HEK293 (cell line): ENCODE measurements around the gene FUOM.

Experiments
- CTCF ChIA-PET: fragments of 350-600 bp; formaldehyde crosslinking; extraction: SDS; loops from one replicate; lab custom pipeline; 2021; ENCODE audit warnings: antibody characterized with exemption; lab: Yijun Ruan, JAX
- POLR2A ChIA-PET: fragments of 300-600 bp; formaldehyde crosslinking; extraction: SDS; loops from one replicate; lab custom pipeline; 2020; ENCODE audit warnings: antibody characterized with exemption, inconsistent platforms; lab: Yijun Ruan, JAX
- H3K27ac ChIP-seq: fragments of 200-500 bp; sonication (Bioruptor generic); 2 replicates; pipeline ENCODE4 v1.5.1; 2014; ENCODE audit warnings: low read depth, low read length, control low read depth, inconsistent platforms; ENCODE audit errors: extremely low read depth
- H3K36me3 ChIP-seq, 2 experiments: fragments of 200-500 bp in 1 of 2; sonication (Bioruptor generic) in 1 of 2; 1 replicate in 1 of 2; 2 replicates in 1 of 2; pipeline ENCODE4 v1.5.1; 2014 to 2017; ENCODE audit warnings: inconsistent platforms in 2 of 2, low read length in 2 of 2; ENCODE audit not compliant: control insufficient read depth in 2 of 2, insufficient read depth in 1 of 2
- H3K4me1 ChIP-seq: fragments of 200-500 bp; sonication (Bioruptor generic); 2 replicates; pipeline ENCODE4 v1.5.1; 2014; ENCODE audit warnings: mild to moderate bottlenecking, low read length, inconsistent platforms; ENCODE audit not compliant: control insufficient read depth, insufficient read depth
- H3K4me3 ChIP-seq: 2 replicates; pipeline ENCODE4 v1.5.1; 2011; ENCODE audit warnings: low read depth, mild to moderate bottlenecking, control low read depth, low read length, moderate library complexity
- H3K9me3 ChIP-seq: fragments of 200-500 bp; sonication (Bioruptor generic); 2 replicates; pipeline ENCODE4 v1.5.1; 2014; ENCODE audit warnings: low read depth, low read length, inconsistent platforms; ENCODE audit not compliant: control insufficient read depth, insufficient read depth
- EGR2 ChIP-seq: fragments of 450-650 bp; formaldehyde crosslinking; IDR thresholded peaks from 2 replicates; pipeline ENCODE4 v1.5.1; 2016; ENCODE audit warnings: low read depth, missing biosample characterization, missing genetic modification characterization
- PRDM10 ChIP-seq: fragments of 450-650 bp; formaldehyde crosslinking; IDR thresholded peaks from 2 replicates; pipeline ENCODE4 v1.5.1; 2016; ENCODE audit warnings: missing biosample characterization, missing genetic modification characterization
- RBAK ChIP-seq: fragments of 450-650 bp; formaldehyde crosslinking; IDR thresholded peaks from 2 replicates; pipeline ENCODE4 v1.5.1; 2016; ENCODE audit warnings: missing biosample characterization, missing genetic modification characterization
- REST ChIP-seq: fragments of 450-650 bp; formaldehyde crosslinking; IDR thresholded peaks from 2 replicates; pipeline ENCODE4 v1.5.1; 2016; ENCODE audit warnings: missing biosample characterization, missing genetic modification characterization
- SCRT2 ChIP-seq: fragments of 450-650 bp; formaldehyde crosslinking; IDR thresholded peaks from 2 replicates; pipeline ENCODE4 v1.5.1; 2016; ENCODE audit warnings: missing biosample characterization, missing genetic modification characterization
- ZBTB21 ChIP-seq: fragments of 450-650 bp; formaldehyde crosslinking; IDR thresholded peaks from 2 replicates; pipeline ENCODE4 v1.5.1; 2017; ENCODE audit warnings: missing biosample characterization, missing genetic modification characterization
- ZBTB49 ChIP-seq: fragments of 450-650 bp; formaldehyde crosslinking; IDR thresholded peaks from 2 replicates; pipeline ENCODE4 v1.5.1; 2016; ENCODE audit warnings: missing biosample characterization, missing genetic modification characterization, low read depth
- ZNF132 ChIP-seq: fragments of 450-650 bp; formaldehyde crosslinking; IDR thresholded peaks from 2 replicates; pipeline ENCODE4 v1.5.1; 2017; ENCODE audit warnings: missing biosample characterization, missing genetic modification characterization, borderline replicate concordance
- ZNF221 ChIP-seq: fragments of 450-650 bp; formaldehyde crosslinking; IDR thresholded peaks from 2 replicates; pipeline ENCODE4 v1.5.1; 2017; ENCODE audit warnings: missing biosample characterization, missing genetic modification characterization, borderline replicate concordance
- ZNF24 ChIP-seq: fragments of 450-650 bp; formaldehyde crosslinking; IDR thresholded peaks from 2 replicates; pipeline ENCODE4 v1.5.1; 2016; ENCODE audit warnings: missing biosample characterization, missing genetic modification characterization
- ZNF624 ChIP-seq: fragments of 450-650 bp; formaldehyde crosslinking; IDR thresholded peaks from 2 replicates; pipeline ENCODE4 v1.5.1; 2017; ENCODE audit warnings: missing biosample characterization, missing genetic modification characterization
- ZNF629 ChIP-seq: fragments of 450-650 bp; formaldehyde crosslinking; IDR thresholded peaks from 2 replicates; pipeline ENCODE4 v1.5.1; 2017; ENCODE audit warnings: missing biosample characterization, missing genetic modification characterization
- ZNF76 ChIP-seq: fragments of 450-650 bp; formaldehyde crosslinking; IDR thresholded peaks from 2 replicates; pipeline ENCODE4; 2016; ENCODE audit warnings: low read depth, missing biosample characterization, missing genetic modification characterization, borderline replicate concordance
- ZNF768 ChIP-seq: fragments of 450-650 bp; formaldehyde crosslinking; IDR thresholded peaks from 2 replicates; pipeline ENCODE4 v1.5.1; 2018; ENCODE audit warnings: missing biosample characterization, mild to moderate bottlenecking, missing genetic modification characterization
- ZNF777 ChIP-seq: fragments of 450-650 bp; formaldehyde crosslinking; IDR thresholded peaks from 2 replicates; pipeline ENCODE4 v1.5.1; 2017; ENCODE audit warnings: missing biosample characterization, missing genetic modification characterization, borderline replicate concordance
- TF ChIP-seq, protein P1 (sequence below): fragments of 450-650 bp; formaldehyde crosslinking; IDR thresholded peaks from 2 replicates; pipeline ENCODE4 v1.5.1; 2016; ENCODE audit warnings: missing biosample characterization, missing genetic modification characterization
- TF ChIP-seq, protein P2 (sequence below): fragments of 450-650 bp; formaldehyde crosslinking; optimal IDR thresholded peaks from 2 replicates; pipeline ENCODE3; 2016; ENCODE audit warnings: missing biosample characterization, mild to moderate bottlenecking, missing genetic modification characterization

Gene FUOM

DNA sequence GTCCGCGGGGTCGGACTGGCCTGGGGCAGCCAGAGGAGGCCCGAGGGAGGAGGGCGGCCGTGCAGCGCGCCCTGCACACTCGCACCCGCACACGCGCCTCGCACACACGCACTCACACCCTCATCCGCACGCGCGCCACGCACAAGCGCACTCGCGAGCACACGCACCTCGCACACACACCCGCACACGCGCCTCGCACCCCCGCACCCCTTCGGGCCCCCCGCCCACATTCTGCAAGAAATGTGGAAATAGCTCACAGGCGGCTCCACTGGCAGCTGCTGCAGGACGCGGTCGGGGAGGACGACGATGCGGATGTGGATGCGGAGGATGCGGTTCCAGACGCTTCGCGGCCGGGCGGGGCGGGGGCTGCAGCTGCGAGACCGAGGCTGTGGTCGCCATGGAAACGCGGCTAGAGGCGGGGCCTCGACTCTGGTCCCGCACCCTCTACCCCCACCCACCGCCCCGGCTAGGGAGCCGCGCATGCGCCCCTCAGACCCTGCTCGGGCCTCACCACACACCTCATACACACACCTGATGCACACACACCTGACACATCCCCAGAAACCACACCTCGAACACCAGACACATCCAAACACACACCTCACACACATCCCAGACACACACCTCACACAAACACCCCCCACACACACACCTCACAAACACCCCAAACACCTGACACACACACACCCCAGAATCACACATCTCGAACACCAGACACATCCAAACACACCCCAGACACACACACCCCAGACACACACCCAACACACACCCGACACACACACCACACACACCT lies 21.0 kb downstream of the FUOM start, which contains the start of gene CALY (continued):
- no peak for TF ChIP-seq ZBTB49
- TF ChIP-seq ZNF221 (tag by site-specific recombination): no peak
- TF ChIP-seq PRDM10: no peak
- no peak for TF ChIP-seq ZNF768 (tag by site-specific recombination)
- no peak; the same call in none of the 2 replicates for TF ChIP-seq RBAK (tag by site-specific recombination)
- TF ChIP-seq, protein P1, sequence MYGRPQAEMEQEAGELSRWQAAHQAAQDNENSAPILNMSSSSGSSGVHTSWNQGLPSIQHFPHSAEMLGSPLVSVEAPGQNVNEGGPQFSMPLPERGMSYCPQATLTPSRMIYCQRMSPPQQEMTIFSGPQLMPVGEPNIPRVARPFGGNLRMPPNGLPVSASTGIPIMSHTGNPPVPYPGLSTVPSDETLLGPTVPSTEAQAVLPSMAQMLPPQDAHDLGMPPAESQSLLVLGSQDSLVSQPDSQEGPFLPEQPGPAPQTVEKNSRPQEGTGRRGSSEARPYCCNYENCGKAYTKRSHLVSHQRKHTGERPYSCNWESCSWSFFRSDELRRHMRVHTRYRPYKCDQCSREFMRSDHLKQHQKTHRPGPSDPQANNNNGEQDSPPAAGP: peak; percentile 14
- TF ChIP-seq ZNF624: no peak

DNA sequence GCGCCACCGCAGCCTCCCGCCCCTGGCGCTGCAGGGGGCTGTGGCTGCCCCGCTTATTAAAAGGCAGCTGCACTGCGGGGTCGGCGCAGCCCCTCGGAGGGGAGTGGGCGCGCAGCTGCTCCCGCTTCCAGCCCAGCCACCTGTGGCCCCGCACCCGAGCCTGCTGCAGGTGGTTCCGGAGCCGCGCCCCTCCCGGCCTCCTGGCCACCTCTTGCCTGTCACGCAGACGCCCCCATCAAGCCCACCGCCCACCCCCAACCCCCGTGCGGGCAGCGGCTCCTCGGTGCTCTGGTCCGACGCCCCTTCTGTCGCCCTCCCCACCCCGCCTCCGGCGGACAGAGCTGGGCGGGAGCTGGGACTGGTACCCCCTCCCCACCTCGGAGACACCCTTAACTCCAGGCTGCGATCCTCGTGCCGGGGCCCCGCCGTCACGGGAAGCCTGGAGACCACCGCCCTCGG lies 21.7 kb downstream of the FUOM start:
- H3K4me3 ChIP-seq: no peak overlapping the region
- peaks cover 2% of the 10 kb centered on the region; the same call in 1 of the 2 replicates for H3K4me1 ChIP-seq
- 0 out of 2 replicates have a peak, but pooled peaks have one; percentile 24 for TF ChIP-seq ZNF777 (tag by site-specific recombination)
- no peak for TF ChIP-seq ZNF132 (tag by site-specific recombination)
- peak; percentile 93 for TF ChIP-seq SCRT2
- TF ChIP-seq, protein P2, sequence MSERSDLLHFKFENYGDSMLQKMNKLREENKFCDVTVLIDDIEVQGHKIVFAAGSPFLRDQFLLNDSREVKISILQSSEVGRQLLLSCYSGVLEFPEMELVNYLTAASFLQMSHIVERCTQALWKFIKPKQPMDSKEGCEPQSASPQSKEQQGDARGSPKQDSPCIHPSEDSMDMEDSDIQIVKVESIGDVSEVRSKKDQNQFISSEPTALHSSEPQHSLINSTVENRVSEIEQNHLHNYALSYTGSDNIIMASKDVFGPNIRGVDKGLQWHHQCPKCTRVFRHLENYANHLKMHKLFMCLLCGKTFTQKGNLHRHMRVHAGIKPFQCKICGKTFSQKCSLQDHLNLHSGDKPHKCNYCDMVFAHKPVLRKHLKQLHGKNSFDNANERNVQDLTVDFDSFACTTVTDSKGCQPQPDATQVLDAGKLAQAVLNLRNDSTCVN (tag by site-specific recombination): peak; percentile 57
- H3K27ac ChIP-seq: no peak overlapping the region
- H3K36me3 ChIP-seq: no peaks in the 10 kb centered on the region
- no peaks in the 10 kb centered on the region for H3K9me3 ChIP-seq
- ChIA-PET POLR2A (no interaction called here), CTCF (interaction anchor here (1.0 kb wide), 1 partner anchor 40 kb away, joined by 3 read pairs; no protein-coding TSS in a partner anchor)

GRCh38 chr10:133335246-133336117 lies 22.3 kb downstream of the FUOM start:
- Histone ChIP-seq H3K27ac (no peak overlapping the region), H3K4me3 (peak overlapping the region; percentile 24), H3K36me3 (no peaks in the 10 kb centered on the region), H3K9me3 (no peaks in the 10 kb centered on the region), H3K4me1 (peaks cover 2% of the 10 kb centered on the region; the same call in 1 of the 2 replicates)
- ChIA-PET CTCF (interaction anchor here (1.0 kb wide), 1 partner anchor 41 kb away, joined by 3 read pairs; no protein-coding TSS in a partner anchor), POLR2A (no interaction called here)
- no peak for TF ChIP-seq REST (tag by site-specific recombination)
- TF ChIP-seq ZNF24 (tag by site-specific recombination): no peak
- peak; percentile 87 for TF ChIP-seq EGR2 (tag by site-specific recombination)
- TF ChIP-seq ZNF629 (tag by site-specific recombination): peak; percentile 78
- 0 out of 2 replicates have a peak, but pooled peaks have one; percentile 10 for TF ChIP-seq ZNF76 (tag by site-specific recombination)
- TF ChIP-seq ZBTB21 (tag by site-specific recombination): peak; percentile 64
